Hematopoietic multipotent progenitor cell treated with erythropoietin and hydrocortisone succinate and interleukin-3 and kit ligand, for 17 days (in vitro differentiated cells): ENCODE data around the gene EFHC2.

Source experiments
- DNase-seq: peaks from one replicate; pipeline ENCODE4 v3.0.0-alpha.2; 2015; ENCODE audit warnings: low spot score

Gene EFHC2, protein sequence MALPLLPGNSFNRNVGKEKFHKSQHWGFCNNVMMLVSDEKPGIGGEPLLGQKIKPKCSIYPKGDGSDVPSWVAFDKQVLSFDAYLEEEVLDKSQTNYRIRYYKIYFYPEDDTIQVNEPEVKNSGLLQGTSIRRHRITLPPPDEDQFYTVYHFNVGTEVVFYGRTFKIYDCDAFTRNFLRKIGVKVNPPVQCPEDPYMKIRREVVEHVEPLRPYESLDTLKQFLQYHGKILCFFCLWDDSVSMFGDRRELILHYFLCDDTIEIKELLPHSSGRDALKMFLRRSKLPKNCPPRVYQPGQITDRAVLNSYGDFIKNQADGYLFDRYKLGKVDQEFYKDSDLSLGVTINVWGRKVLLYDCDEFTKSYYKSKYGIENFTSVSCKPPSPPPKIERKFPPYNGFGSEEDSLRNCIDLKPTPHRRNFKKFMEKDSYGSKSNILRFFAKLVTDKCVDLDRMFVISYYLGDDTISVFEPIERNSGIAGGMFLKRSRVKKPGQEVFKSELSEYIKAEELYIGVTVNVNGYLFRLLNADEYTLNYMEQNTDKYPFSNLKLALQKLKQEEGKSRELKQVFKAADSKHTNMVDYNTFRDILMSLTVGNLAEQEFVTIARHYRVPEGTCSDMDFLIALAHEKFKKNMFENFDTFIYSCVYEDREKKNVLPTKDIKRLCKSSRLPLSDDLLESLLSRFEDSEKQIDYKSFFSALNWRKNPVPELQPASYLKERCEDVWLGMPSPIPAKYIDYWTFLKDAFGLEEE

DNA sequence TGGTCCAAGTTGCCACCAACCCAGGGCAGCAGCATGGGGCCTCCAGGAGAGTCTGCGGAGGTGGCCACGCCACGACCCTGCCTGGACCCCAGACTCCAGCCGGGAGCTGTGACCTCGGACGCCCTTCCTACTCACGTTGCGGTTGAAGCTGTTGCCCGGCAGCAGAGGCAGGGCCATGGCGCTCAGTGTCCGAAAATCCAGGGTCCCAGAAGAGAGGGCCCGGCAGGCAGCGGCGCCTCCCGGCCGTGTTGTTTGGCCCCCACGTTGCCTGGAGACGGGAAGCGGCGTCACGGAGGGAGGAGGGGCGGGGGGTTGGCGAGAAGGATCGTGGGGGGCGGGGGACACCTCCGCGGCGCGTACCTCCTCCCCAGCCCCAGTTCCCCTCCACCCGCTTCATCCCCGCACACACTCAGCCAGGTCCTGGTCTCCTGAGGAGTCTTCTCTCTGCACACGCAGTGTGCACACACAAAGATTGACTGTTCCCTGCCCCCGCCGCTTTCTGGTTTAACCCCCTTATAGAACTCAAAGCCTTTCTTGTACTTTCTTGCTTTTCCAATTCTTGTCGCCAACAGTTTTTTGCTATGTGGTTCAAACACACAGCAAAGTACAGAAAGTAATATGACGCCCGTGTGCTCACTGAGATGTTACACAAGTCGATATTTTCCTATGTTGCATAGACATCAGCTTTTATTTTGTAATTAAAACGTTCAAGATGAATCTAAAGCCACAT is at the start of gene EFHC2:
EFHC2 (minus strand) TSS at position 261 of the 730 bp plus-strand sequence; CDS start at position 177, 84 bp downstream.
- no peak for DNase-seq

DNA sequence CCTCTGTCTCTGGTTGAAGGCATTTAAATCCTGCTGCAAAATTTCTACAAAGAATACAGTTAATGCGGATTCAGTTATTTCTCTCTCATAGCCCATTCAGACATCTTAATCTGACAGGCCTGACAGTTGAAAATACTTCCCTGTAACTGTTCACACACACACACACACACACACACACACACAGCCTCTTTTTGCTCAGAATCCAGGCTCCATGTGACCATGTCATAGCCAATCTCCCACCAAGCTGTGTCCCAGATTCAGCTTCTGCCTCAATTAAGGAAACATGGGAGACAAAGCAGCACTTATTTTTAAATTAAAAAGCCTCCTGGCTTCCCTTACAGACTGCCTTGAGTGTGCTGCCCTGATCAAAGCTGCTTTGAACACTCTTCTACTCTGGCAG is 49.3 kb upstream of the EFHC2 start:
- DNase-seq: no peak

DNA sequence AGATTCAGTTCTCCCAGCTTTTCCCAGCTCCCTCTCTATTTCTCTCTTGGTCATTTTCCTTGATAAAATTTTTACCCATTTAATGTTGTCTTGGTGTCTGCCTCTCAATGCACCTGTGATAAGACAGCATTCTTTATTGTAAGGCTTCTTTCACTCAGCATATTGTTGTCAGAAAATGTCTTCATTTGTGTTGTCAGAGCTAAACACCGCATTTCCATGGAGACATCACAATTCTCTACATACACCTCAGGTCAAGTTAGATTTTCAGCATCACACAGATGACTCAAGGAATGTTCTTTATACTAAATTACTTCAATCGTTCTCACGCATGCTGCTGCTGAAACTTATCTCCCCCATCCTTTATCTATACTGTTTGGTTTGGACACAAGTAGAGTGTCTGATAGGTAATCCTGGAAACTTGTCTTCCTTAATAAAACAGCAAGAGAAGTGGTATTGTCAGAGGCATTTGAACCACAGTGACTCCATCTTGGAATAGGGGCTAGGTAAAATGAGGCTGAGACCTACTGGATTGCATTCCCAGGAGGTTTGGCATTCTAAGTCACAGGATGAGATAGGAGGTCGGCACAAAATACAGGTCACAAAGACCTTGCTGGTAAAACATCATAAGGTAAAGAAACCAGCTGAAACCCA is 41.3 kb upstream of the EFHC2 start:
- no peak for DNase-seq

DNA sequence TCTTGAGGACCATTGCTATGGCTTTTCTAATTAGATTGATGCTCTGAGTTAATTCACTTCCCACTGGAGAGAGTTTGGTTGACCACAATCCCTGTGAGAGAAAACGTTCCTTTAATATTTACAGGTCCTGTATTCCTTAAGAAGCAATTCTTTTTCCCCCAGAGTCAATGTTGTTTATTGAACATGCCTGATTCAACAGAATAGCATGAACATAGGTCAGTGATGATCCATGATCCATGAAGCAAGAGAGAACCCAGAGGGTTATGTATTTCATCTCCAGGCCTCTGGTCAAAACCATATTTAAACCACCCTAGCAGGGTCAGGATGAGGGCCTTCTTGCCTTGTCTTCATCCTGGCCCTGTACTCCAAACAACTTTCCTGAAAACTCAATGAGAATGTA is 39.4 kb upstream of the EFHC2 start:
- DNase-seq: no peak

DNA sequence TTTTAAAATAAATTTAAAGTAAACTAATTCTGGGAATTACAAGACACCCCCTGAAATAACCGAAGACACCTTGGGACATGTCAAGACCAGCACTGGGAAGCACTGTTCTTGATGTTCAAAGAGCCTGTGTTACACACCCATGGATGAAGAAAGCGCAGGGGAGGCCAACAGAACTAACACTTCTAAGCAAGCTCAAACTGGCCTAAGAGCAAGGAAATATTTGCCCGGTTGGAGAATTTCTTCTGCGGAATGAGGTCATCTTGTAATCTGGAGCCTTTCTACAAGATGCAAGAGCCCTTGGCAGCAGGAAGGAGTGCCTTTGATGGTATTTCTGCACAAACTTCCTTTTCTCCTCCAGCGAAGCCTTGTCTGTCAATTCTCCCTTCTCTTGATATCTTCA is 9.3 kb upstream of the EFHC2 start:
- no peak for DNase-seq

DNA sequence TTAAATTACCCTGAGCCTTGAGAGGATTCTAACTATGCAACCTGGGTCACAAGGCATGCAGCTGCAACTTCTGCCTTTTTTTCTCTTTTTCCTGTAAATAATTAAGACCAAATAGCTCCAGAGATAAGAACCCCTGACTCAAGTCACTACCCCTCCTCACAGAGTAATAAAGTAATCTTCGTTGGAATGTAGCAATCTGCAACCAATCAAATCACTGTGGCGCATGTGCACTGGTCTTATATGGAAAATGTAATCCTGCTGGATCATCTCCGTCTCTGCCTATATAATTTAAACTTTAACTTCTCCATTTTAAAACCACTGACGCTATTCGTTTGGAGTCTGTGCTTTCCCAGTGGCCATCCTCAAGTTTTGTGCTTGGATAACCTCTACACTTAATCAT is 6.1 kb upstream of the EFHC2 start:
- no peak for DNase-seq

DNA sequence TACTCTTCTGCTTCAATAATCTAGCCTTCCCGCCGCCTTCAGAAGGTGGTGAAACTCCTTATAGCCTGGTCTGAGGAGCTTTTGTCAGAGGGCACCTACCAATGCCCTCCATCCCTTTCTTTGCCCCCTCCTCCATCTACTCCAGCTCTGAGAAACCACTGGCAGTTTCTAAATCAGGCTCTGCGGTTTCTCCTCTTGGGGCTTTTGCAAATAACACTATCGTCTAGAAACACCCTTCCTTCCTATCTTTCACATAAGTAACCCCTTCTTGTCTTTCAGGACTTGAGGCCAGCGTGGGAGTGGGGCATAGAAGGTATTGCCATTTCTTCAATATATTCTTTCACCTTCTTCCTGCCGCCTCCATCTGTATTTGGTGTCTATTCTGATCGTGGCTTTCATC is 1.2 kb upstream of the EFHC2 start:
- no peak for DNase-seq

DNA sequence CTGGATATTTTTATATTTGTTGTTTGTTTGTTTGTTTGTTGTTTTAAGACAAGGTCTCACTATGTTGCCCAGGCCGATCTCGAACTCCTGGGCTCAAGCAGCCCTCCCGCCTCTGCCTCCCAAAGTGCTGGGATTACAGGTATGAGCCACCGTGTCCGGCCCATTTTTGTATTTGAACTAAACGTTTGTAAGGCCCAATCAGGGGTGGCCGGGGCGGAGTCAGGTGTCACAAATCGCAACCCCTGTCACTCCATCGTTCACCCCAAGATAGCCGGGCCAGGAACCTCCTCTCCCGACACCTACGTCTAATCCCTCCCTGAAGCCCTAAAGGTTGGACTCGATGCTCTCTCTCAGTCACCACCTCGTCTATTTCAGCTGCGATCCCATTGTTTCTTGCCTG is 722 bp upstream of the EFHC2 start:
- DNase-seq: peak; percentile 5

DNA sequence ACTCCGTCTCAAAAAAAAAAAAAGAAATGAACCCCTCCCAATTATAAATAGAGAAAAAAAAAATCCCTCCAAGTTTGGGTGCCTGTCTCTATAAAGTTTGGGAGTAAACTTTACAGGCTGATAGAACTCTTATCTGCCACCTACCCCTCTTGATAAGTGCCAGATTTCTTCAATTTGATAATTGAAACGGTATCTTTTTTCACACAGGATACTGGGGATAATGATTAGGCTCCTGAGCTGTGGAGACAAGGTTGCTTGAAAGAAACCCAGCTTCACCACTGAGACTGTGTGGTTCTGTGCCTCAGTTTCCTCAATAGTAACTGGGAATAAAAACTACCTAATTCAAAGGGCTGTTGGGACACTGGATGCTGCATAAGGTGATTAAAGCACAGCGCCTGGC is 606 bp downstream of the EFHC2 start:
- DNase-seq: no peak

DNA sequence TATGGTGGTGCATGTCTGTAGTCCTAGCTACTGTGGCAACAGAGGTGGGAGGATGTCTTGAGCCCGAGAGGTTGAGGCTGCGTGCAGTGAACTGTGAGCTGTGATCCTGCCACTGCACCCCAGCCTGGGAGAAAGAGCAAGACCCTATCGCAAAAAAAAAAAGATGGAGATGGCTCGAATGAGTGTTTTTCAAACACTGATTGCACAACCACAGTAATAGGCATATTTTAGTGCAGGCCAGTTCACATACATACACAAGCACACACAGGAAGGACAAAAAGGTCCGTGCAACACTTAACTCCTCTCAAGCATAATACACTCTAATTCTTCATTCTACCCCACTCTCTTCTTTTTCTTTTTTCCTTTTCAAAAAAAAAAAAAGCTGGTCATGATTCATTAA is 5.1 kb downstream of the EFHC2 start:
- DNase-seq: no peak

DNA sequence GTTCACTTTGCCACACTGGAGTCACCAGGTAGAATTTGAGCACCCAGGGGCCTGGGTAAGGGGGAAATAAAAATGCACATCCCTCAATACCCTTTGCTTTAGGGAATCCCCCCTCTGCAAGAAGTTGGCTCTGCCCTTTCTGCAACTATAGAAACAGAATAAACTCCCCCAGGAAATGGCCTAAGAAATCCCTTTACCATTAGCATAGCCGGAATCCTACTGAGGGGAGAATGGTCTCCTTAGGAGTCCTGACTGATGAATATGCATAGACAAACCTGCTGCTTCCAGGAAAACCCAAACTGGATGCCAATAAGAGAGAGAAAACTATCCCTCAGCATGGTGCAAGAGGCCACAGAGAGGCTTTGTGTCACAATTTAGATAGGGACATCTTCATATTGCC is 11.0 kb downstream of the EFHC2 start:
- DNase-seq: no peak

DNA sequence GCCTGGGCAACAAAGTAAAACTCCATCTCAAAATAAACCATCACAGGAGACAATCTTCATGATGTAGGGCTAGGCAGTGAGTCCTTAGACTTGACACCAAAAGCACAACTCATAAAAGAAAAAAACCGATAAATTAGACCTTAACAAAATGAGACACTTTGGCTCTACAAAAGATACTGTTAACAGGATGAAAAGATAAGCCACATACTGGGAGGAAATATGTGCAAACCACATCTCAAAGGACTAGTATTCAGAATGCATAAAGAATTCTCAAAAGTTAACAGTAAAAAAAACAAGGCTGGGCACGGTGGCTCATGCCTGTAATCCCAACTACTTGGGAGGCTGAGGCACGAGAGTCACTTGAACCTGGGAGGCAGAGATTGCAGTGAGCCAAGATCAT is 13.2 kb downstream of the EFHC2 start:
- DNase-seq: no peak

DNA sequence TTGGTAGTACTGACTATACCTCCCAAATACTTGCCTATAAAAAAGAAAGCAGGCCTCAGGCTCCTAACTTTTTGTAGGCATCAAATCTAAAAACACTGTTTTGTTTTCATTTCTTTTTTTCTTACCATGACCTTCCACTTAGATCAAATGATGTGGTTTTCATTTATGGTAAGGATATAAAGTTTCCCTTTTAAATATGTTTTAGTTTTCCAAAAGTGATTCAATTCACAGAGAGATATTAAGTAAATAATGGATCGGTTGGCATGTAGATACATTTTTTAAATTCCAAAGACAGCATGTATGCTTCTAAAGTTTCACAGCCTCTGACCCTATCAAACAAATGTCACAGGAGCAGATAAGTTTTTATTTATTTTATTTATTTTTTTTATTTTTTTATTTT is 23.9 kb downstream of the EFHC2 start:
- DNase-seq: no peak

DNA sequence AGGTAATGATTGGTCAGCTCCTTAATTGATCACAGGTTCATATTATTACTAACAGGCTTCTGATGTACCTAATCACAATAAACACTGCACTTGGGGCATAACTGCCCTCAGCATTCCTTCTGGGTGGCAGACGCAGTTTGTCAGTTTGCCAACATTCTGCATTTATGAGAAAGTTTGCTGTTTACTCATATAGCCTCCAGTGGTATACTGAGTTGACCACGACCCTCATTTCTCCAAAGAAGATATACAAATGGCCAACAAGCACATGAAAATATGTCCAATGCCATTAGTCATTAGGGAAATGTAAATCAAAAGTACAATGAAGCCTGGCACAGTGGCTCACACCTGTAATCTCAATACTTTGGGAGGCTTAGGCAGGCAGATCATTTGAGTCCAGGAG is 26.3 kb downstream of the EFHC2 start:
- no peak for DNase-seq

DNA sequence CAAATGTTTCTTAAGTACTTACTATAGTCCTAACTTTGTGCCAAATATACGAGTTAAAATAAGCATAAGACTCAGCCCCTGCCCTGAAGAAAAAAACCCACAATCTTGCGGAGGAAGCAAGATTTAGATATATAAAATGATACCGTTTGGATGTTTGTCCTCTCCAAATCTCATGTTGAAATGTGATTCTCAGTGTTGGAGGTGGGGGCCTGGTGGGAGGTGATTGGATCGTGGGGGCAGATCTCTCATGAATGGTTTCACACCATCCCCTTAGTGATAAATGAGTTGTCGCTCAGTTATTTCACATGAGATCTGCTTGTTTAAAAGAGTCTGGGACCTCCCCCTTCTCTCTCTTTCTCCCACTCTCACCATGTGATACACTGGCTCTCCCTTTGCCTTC is 28.7 kb downstream of the EFHC2 start:
- no peak for DNase-seq

DNA sequence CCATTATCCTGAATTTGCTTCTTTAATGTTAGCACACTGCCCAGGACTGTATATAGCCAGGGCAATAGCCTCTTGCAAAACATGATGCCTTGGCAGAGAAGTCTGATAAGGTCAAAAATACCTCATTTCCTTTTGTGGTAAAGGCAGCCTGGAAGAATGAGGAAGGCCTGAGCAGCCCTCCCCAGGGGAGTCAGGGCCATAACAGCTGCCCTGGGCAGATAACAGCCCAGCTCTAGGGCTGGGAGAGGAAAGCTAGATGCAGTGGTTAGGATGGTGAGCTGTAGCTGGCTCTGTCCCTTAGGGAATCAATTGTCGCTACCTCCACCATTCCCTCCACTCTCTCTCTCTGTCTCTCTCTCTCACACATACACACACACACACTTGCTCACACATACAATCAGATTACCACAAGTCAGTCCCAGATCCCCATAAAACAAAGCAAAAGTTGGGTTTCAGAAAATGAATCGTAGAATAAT is 29.2 kb downstream of the EFHC2 start:
- DNase-seq: peak; percentile 8

DNA sequence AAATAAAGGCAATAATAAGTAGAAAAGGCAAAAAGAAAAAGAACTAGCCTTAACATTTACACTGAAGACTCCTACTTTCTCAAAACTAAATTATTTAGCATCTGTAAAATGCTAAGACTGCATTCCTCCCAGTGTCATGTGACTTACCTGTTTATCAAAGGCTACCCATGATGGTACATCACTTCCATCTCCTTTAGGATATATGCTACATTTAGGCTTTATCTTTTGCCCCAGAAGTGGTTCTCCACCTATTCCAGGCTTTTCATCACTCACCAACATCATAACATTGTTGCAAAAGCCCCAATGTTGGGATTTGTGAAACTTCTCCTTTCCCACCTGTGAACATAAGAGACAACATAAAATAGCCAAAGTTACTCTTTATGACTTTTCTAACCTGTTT is 31.1 kb downstream of the EFHC2 start:
- DNase-seq: no peak

DNA sequence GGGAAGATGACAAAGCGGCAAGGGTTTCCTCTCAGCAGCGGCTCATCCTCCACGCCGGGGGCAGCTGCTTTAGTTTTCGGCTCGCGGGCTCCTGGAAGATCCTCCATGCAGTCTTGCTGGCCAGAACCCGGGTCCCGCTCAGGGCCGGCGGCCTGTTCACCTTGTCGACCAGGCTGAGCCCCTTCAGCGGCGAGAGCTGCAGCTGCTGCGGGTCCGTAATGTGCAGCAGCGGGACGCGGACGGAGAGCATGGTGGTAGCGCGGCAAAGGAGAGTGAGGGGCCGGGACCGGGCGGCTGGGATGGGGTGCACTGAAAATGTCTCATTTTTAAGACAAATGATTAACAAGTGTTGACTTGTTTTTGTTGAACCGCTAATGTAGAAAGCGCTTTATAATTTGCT is 33.2 kb downstream of the EFHC2 start:
- no peak for DNase-seq

DNA sequence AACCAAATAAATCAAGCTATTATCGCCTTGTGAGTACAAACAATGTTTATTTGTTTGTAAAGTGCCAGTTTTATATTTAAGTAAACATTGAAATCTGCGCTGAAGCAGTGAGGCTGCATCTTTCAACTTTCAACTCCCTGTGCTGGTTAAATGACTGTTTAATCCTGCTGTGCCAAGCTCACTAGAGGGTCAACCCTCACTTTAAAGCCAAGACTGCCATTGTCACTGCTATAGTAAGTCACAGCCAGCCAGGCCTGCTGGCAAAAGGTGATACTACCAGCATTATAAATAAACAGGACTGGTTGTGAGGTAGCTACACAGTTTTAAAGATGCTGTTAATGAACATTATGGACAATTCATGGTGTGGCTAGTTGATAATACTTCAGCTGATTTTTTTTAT is 34.6 kb downstream of the EFHC2 start:
- DNase-seq: no peak

DNA sequence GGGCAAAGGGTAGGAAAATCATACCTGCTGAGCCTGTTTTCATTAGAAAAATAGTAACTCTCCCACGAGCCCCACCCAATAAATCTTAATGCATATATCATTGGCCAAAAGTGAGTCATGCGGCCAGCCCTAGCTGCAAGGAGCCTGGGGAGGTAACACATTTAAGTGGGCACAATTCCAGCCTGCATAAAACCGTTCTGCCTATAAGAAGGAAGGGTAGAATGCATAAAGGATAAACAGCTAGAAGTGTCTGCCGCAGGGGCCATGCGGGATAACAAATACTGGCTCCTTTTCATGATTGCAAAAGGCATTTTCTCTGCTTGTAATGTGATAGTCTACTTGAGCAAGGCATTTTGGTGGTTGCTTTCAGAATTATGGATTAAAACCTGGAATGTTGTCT is 37.1 kb downstream of the EFHC2 start:
- no peak for DNase-seq

DNA sequence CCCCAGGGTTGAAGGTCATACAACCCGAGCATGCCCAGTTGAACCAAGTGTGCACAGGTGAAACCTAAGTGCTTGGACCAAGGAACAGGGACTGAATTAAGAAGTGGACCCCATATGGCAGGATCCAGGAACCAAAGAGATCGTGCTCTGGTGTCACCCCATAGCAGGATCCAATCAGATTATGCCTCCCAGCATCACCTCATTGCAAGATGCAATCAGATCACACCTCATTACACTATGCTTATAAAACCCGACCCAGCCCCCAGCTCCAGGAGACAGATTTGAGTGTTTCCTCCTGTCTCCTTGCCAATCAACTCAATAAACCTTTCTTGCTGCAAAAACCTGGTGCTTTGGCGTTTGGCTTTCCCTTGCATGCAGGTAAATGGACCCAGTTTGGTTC is 37.6 kb downstream of the EFHC2 start:
- DNase-seq: no peak

DNA sequence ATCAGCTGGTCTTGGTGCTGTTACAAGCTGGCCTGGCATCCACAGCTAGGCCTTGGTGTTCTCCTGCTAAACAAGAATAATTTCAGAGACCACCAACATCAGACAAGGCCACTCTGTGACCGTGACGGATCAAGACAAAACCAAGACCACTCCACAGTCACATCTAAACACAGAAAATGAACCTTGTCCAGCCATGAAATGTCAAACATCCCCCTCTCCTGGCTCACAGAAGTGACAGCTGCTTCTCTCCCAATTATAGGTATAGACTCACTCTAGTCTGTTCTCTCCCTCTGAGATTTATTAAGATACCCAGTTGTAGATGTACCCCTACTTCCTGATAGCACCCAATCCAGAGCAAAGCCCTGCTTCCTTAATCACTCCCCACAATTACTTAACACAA is 40.4 kb downstream of the EFHC2 start:
- DNase-seq: no peak
